HG02610 (cell line): ENCODE measurements around the gene CSGALNACT2.
A peak's percentile ranks its signal among the peaks of the same experiment; 100 is the strongest.
"Not testable (repeated sequence)": the region's sequence is repeated elsewhere in the genome, so short reads cannot be mapped to it uniquely, and the experiment has no call there.

Experiments used
- ATAC-seq: cut with Tn5 transposase; IDR thresholded peaks from one replicate; pipeline ENCODE4 v1.9.1; 2021; ENCODE audit warnings: mild to moderate bottlenecking, moderate library complexity; ENCODE audit not compliant: unreplicated experiment

The CSGALNACT2 gene

DNA sequence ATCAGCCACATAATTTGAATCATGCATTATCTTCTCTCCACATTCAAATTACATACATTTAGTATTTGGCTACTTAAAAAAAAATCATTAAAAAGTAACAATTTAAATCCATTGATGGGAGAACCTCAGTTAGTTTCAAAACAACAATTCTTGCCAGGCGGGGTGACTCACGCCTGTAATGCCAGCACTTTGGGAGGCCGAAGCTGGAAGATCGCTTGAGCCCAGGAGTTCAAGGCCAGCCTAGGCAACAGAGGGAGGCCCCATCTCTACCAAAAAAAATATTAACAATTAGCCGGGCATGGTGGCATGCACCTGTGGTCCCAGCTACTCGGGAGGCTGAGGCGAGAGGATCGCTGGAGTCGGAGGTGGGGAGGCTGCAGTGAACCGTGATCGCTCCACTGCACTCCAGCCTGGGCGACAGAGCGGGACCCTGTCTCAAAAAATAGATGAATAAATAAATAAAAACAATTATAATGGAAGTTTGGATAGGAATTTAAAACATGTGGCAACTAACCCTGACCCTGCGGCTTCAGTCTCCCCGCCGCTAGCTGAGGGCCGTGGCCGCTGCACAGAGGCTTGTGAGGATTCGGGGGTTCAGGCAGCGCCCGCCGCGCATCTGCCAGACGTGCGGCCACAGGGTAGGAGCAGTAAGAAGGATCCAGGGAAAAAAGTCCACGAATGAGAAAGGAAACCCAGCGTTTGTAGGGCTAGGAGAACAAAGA is 1.1 kb upstream of the CSGALNACT2 start:
- no peak for ATAC-seq

GRCh38 chr10:43137717-43138020 is 576 bp upstream of the CSGALNACT2 start:
- peak; percentile 17 for ATAC-seq

DNA sequence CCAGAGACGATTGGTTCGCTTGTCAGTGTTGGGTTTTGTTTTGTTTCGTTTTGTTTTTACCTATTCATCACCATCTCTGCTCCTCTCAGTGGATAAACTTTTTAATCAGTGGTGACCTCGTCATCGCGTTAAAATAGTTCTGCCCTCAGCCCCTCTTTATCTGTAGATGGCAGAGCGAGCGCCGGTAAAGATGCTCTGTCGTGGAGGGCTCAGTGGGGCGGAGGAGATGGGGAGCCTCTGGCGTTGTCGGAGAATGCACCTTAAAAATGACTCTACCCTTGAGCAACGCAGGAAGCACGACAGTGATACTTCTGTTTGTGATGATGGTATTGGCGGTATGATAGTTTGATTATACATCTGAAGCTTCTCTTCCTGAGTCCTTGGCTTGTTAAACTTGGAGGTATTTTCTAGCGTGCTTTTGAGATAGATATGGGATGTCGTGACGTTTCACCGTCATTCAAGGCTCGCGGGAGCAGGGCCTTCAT is 554 bp downstream of the CSGALNACT2 start:
- ATAC-seq: peak; percentile 30

GRCh38 chr10:43141421-43141820 is 3.2 kb downstream of the CSGALNACT2 start:
- ATAC-seq: no peak

DNA sequence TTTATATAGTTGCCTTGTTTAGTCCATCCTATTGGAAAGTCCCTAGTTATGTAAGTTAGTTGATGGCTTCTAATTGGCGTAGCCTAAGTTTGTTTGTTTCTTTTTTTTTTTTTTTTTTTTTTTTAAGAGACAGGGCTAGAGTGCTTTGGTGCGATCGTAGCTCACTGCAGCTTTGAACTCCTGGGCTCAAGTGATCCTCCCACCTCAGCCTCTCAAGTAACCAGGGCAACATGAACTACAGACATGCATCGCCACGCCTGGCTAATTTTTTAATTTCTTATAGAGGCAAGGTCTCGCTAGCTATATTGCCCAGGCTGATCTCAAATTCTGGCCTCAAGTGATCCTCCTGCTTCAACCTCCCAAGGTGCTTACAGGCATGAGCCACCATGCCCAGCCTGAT is 7.1 kb downstream of the CSGALNACT2 start:
- ATAC-seq: no peak

DNA sequence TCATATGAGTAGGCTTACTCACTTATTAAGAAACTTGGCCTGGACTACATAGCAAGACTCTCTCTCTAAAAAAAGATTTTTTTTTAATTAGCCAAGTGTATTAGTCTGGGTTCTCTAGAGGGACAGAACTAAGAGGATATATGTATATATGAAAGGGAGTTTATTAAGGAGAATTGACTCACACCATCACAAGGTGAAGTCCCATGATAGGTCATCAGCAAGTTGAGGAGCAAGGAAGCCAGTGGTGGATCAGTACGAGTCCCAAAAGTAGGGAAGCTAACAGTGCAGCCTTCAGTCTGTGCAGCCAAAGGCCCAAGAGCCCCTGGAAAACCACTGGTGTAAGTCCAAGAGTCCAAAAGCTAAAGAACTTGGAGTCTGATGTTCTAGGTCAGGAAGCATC is 7.7 kb downstream of the CSGALNACT2 start:
- not testable (repeated sequence) for ATAC-seq

GRCh38 chr10:43151371-43151770 is 13.1 kb downstream of the CSGALNACT2 start:
- no peak for ATAC-seq

DNA sequence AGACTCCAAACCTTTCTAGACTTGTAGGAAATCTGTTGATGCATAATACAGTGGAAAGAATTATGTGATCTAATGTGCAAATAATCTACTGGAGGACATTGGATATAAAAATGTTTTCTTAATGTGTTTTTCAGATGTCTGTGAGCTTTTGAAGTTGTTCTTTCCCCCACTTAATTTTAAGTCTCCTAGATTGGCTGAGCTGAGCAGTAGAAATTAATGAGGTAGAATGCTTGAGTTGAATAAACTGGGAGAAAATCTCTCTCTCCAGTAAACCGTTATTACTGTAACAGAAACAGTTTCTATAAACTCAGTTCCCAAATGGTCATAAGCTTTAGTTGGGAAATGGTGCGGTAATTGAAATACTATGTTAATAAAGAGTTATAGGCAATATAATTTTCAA is 15.7 kb downstream of the CSGALNACT2 start:
- no peak for ATAC-seq

DNA sequence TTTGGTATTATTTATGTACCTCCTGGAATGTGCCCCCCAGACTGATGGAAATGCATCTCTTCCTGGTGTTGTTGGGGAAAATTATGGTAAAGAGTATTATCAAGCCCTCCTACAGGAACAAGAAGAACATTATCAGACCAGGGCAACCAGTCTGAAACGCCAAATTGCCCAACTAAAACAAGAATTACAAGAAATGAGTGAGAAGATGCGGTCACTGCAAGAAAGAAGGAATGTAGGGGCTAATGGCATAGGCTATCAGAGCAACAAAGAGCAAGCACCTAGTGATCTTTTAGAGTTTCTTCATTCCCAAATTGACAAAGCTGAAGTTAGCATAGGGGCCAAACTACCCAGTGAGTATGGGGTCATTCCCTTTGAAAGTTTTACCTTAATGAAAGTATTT is 17.0 kb downstream of the CSGALNACT2 start:
- ATAC-seq: no peak

DNA sequence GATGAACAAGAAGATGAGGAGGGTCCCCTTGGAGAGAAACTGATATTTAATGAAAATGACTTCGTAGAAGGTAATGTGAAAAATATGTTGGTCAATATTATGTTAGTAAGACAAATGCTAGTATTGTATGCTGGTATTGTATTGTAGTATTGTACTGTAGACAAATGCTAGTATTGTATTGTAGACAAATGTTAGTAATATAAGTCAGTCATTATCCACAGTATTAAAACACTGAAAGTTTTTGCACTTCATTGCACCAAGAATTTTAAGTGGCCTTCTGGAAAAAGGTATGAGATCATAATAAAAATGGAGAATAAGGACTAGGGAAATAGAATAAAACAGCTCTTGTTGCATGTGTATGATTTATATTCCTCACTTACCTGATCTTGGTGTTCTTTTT is 17.5 kb downstream of the CSGALNACT2 start:
- no peak for ATAC-seq

DNA sequence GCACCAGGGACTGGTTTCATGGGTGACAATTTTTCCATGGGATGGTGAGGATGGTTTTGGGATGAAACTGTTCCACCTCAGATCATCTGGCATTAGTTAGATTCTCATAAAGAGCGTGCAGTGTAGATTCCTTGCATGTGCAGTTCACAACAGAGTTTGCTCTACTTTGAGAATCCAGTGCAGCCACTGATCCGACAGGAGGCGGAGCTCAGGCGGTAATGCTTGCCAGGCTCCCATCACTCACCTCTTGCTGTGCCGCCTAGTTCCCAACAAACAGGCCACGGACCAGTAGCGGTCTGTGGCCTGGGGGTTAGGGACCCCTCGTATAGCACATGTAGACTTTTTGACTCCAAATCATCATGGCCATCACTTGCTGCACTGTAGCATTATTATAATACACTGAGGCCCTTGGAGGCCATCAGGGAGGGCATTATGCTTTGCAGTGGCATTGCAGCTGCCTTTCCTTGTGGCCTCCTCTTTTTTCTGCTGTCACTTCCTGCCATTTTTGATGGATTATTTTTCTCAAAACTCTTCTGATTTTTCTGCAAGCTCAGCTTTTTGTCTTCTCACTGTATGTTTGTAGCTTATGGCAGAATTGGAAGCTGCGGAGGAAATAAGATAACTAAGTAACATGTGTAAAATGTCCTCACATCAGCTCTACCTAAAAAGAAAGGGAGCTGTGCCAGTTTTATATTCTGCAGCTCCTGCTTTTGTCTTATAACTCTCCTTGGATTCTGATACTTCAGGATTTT is 18.5 kb downstream of the CSGALNACT2 start:
- no peak for ATAC-seq

GRCh38 chr10:43158636-43159035 is 20.4 kb downstream of the CSGALNACT2 start:
- ATAC-seq: no peak

DNA sequence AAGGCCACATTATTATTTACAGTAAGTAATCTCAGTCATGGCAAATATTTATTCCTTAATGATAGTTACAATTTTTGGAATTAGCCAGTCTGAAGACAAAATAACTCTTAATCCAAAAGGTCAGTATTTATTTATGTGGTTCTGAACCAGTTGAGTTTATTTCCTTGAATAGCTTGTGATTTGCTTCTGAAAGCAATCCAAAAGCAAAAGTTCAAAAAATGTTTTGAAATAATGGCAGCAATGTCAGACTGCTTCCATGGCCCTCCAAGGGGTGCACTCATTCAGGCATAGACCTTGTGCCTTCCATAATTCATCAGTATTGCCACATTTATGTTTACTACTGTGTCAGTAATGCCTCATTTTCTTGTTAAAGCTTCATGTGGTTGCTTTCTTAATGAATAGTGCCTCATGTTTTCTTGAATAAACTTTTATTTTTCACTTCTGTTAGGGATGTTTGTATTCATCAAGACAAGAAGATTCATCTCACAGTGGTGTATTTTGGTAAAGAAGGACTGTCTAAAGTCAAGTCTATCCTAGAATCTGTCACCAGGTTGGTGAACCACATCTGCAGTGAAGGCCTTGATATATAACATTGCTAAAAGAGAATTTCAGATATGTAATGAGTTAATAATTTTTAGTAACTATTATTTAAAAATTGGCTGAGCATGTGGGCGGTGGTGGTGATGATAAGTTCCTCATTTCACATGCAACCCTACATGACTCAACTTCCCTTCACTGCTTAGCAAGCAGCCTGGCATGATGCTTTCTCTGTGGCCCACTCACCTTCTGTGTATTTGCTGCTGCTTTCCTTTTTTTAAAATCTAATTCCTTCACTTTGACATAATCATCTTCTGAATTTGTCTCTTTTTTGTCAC is 22.0 kb downstream of the CSGALNACT2 start:
- ATAC-seq: peak; percentile 72

DNA sequence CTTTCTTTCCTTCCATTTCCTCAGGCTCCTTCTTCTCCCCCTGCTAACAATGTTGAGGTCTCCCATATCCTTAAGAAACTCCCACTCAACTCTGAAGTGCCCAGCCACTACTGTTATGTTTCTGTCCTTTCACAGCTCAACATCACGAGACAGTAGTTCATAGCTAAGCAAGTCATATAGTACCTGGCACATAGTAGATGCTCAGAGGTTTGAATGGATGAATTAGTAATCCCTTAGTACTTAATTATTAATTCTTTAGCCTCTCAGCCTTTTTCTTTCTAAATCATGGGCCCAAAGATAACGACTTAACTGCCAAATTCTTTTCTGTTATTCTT is 22.6 kb downstream of the CSGALNACT2 start:
- ATAC-seq: peak; percentile 77

GRCh38 chr10:43162604-43163003 is 24.4 kb downstream of the CSGALNACT2 start:
- ATAC-seq: no peak

DNA sequence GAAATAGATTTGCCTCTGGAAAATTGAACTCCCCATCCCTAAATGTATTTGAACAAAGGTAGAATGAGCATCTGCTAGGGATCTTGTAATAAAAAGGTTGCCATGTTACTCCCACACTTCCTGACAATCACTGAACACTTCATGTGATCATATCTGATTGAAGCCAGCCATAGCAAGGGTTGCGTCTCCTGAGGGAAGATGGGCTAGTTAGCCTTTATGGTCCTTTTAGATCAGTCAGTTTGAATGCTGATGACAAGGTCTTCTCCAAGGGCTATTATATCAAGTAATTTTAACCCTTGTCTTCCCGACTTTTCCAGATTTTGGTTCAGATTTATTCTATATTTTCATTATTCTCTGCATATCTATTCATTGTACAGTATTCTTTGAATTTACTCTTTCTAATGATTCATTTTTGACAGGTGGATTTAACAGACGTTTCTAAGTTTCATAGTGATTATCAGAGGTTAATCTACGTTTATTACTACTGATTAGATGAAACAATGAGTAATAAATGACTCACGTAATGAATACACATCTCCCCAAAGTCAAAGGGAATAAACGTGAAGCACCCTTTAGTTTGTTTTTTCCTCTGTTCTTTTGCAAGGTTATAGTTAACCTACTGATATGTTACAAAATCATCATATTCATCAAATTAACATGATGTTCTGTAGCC is 28.1 kb downstream of the CSGALNACT2 start:
- no peak for ATAC-seq

GRCh38 chr10:43166880-43167497 is 28.7 kb downstream of the CSGALNACT2 start:
- ATAC-seq: peak; percentile 64

DNA sequence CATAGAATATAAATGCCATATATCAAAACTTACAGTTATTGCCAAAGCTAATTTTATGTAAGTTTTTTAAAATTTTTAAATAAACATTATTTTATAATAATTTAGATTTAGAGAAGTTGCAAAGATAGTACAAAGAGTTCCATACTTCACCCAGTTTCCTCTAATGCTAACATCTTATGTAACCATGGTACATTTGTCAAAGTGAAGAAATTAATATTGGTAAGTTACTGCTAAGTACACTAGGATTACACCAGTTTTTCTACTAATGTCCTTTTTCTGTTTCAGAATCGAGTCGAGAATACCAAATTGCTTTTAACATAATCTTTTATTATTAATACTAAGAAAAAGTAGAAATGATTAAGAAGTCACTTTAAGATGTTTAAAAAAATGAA is 29.2 kb downstream of the CSGALNACT2 start:
- no peak for ATAC-seq

- no peak for ATAC-seq
These were observed 32.2 kb downstream of the CSGALNACT2 start for GRCh38 chr10:43170491-43170890.

- ATAC-seq: no peak
These were observed 34.4 kb downstream of the CSGALNACT2 start for GRCh38 chr10:43172645-43173044.

GRCh38 chr10:43173120-43173519 is 34.9 kb downstream of the CSGALNACT2 start:
- ATAC-seq: no peak
